HepG2 (cell line): ENCODE measurements around the gene OXLD1. TPM values are rescaled to one million over a fixed set of nuclear protein-coding genes. Genes with fewer than 3 reads are reported as not detected.

Experiments used
- CCDC6 ChIP-seq: sonication (generic); formaldehyde crosslinking; IDR thresholded peaks from 2 replicates; pipeline ENCODE4 v1.8.1; 2022; ENCODE audit warnings: mild to moderate bottlenecking, missing genetic modification reagents, moderate library complexity
- DMAP1 ChIP-seq: IDR thresholded peaks from 2 replicates; pipeline ENCODE4 v1.6.1; 2016
- ETV5 ChIP-seq: IDR thresholded peaks from 2 replicates; pipeline ENCODE4 v1.6.1; 2018; ENCODE audit warnings: missing biosample characterization, missing genetic modification reagents, inconsistent platforms, borderline replicate concordance
- HOXA3 ChIP-seq: sonication (generic); formaldehyde crosslinking; IDR thresholded peaks from 2 replicates; pipeline ENCODE4 v1.5.0; 2020; ENCODE audit warnings: missing genetic modification reagents
- ISX ChIP-seq: sonication (generic); formaldehyde crosslinking; conservative IDR thresholded peaks from 2 replicates; pipeline ENCODE4 v1.5.0; 2020; ENCODE audit warnings: missing genetic modification reagents
- KDM1A ChIP-seq: IDR thresholded peaks from 2 replicates; pipeline ENCODE4 v1.6.1; 2016; ENCODE audit warnings: missing compliant biosample characterization
- KIAA2018 ChIP-seq: sonication (generic); formaldehyde crosslinking; IDR thresholded peaks from 2 replicates; pipeline ENCODE4 v1.5.0; 2020; ENCODE audit warnings: mild to moderate bottlenecking, missing genetic modification reagents, borderline replicate concordance
- MTF2 ChIP-seq: sonication (generic); formaldehyde crosslinking; IDR thresholded peaks from 2 replicates; pipeline ENCODE4 v1.5.0; 2020; ENCODE audit warnings: missing genetic modification reagents, borderline replicate concordance
- MXI1 ChIP-seq: IDR thresholded peaks from 3 replicates; pipeline ENCODE4 v1.6.1; 2012; ENCODE audit warnings: low read depth, low read length, inconsistent platforms, borderline replicate concordance
- SP4 ChIP-seq: sonication (generic); formaldehyde crosslinking; IDR thresholded peaks from 2 replicates; pipeline ENCODE4 v1.8.1; 2023; ENCODE audit warnings: mild to moderate bottlenecking, missing genetic modification reagents
- ZBTB49 ChIP-seq: sonication (generic); formaldehyde crosslinking; IDR thresholded peaks from 2 replicates; pipeline ENCODE4 v1.4.0; 2020; ENCODE audit warnings: missing genetic modification reagents, borderline replicate concordance
- ZFP36L2 ChIP-seq: sonication (generic); formaldehyde crosslinking; IDR thresholded peaks from 2 replicates; pipeline ENCODE4 v1.4.0; 2020; ENCODE audit warnings: missing genetic modification reagents
- ZNF232 ChIP-seq: sonication (generic); formaldehyde crosslinking; IDR thresholded peaks from 2 replicates; pipeline ENCODE4 v1.4.0; 2020; ENCODE audit warnings: missing genetic modification reagents, borderline replicate concordance
- ZNF350 ChIP-seq: sonication (generic); formaldehyde crosslinking; IDR thresholded peaks from 2 replicates; pipeline ENCODE4 v1.4.0; 2020; ENCODE audit warnings: mild to moderate bottlenecking, low read depth, missing genetic modification reagents, borderline replicate concordance
- ZNF468 ChIP-seq: sonication (generic); formaldehyde crosslinking; IDR thresholded peaks from 2 replicates; pipeline ENCODE4 v1.8.0; 2022; ENCODE audit warnings: mild to moderate bottlenecking, moderate library complexity, missing genetic modification reagents
- ZNF570 ChIP-seq: sonication (generic); formaldehyde crosslinking; IDR thresholded peaks from 2 replicates; pipeline ENCODE4 v1.4.0; 2020; ENCODE audit warnings: mild to moderate bottlenecking, missing genetic modification reagents, borderline replicate concordance
- ZNF766 ChIP-seq: sonication (generic); formaldehyde crosslinking; IDR thresholded peaks from 2 replicates; pipeline ENCODE4 v1.5.0; 2020; ENCODE audit warnings: missing genetic modification reagents, borderline replicate concordance
- ZNF850 ChIP-seq: sonication (generic); formaldehyde crosslinking; conservative IDR thresholded peaks from 2 replicates; pipeline ENCODE4 v1.9.0; 2021; ENCODE audit warnings: mild to moderate bottlenecking, missing genetic modification reagents
- ZSCAN29 ChIP-seq: sonication (generic); formaldehyde crosslinking; conservative IDR thresholded peaks from 2 replicates; pipeline ENCODE4 v1.4.0; 2020; ENCODE audit warnings: mild to moderate bottlenecking, missing genetic modification reagents
- polyA plus RNA-seq, 8 experiments: library from polyadenylated mRNA; depleted of rRNA in 3 of 8; stranded (reverse) in 7 of 8; unstranded in 1 of 8; fragments of >200 nt; fragmentation: Illumina TruSeq in 4 of 8; extraction: Trizol in 4 of 8; gene quantifications; 2 replicates each; pipeline versions ENCODE4 v1.2.1 to v1.2.3, GENCODE V29; 2011 to 2016; ENCODE audit warnings: low read depth in 4 of 8, missing spikeins in 1 of 8, mixed read lengths in 1 of 8; ENCODE audit not compliant: insufficient read depth in 1 of 8
- total RNA-seq, 5 experiments: library from RNA; depleted of rRNA; stranded (reverse); fragments of >200 nt; fragmentation: Illumina TruSeq; extraction: Trizol; gene quantifications; 2 replicates each; pipeline ENCODE4 v1.2.3, GENCODE V29; 2016; ENCODE audit warnings: low read depth in 1 of 5

The OXLD1 gene
- total and polyA plus RNA-seq, 2 of the 13 experiments (the other 11 are each of a cell fraction or from before 2014, with no cell fraction given), result 27.1 to 37.5 TPM

GRCh38 chr17:81636505-81637288 lies 29.7 kb downstream of the OXLD1 start, which contains the start of the genes NPLOC4 and TSPAN10 (continued):
- TF ChIP-seq KIAA2018 (CRISPR knock-in tag) (no peak), ISX (no peak), DMAP1 (CRISPR knock-in tag) (peak; percentile 74; the same call in 1 of the 2 replicates), ZSCAN29 (no peak), ZNF766 (peak; percentile 77), KDM1A (CRISPR knock-in tag) (peak; percentile 64; the same call in 1 of the 2 replicates), ZFP36L2 (peak; percentile 72; the same call in 1 of the 2 replicates), SP4 (peak; percentile 87), HOXA3 (peak; percentile 94), ZNF468 (CRISPR knock-in tag) (no peak), ZNF570 (CRISPR knock-in tag) (no peak), ZNF350 (CRISPR knock-in tag) (no peak), ZBTB49 (peak; percentile 21; the same call in 1 of the 2 replicates), MXI1 (peak; percentile 74; the same call in 2 of the 3 replicates), ZNF850 (CRISPR knock-in tag) (no peak), MTF2 (CRISPR knock-in tag) (no peak), ETV5 (CRISPR knock-in tag) (peak; percentile 71; the same call in 1 of the 2 replicates), CCDC6 (peak; percentile 99), ZNF232 (CRISPR knock-in tag) (no peak)
